ENCODE data around the gene TLR10. TPM values are rescaled to one million over a fixed set of nuclear protein-coding genes. Genes with fewer than 3 reads are reported as not detected.

TLR10 gene
- total and polyA plus RNA-seq, 9 of the 15 experiments (the other 6 are each of a cell fraction or from before 2014, with no cell fraction given): 0.03 to 0.05 TPM; not detected in 7

GRCh38 chr4:38832206-38832605 lies 49.4 kb upstream of the TLR10 start (continued):
- no peak for TF ChIP-seq CHCHD3 (CRISPR knock-in tag; IDR thresholded peaks at IDR 0.05)
- TF ChIP-seq ZBTB33 (CRISPR knock-in tag; IDR thresholded peaks at IDR 0.05): no peak
- no peak for TF ChIP-seq ATF1 (CRISPR knock-in tag; IDR thresholded peaks at IDR 0.05)
- no peak for TF ChIP-seq ATF1 (tag; IDR thresholded peaks at IDR 0.05)
- TF ChIP-seq SETDB1 (IDR thresholded peaks at IDR 0.05; ENCODE audit: low read length): no peak
- TF ChIP-seq TSC22D4 (tag; IDR thresholded peaks at IDR 0.05): no peak
- no peak for TF ChIP-seq PHB (CRISPR knock-in tag; IDR thresholded peaks at IDR 0.05)
- no peak for TF ChIP-seq FOXP4 (CRISPR knock-in tag; IDR thresholded peaks at IDR 0.05; ENCODE audit: borderline replicate concordance)
- TF ChIP-seq MAFF (IDR thresholded peaks at IDR 0.05; ENCODE audit: low read length): no peak
- no peak for TF ChIP-seq TCF7 (IDR thresholded peaks at IDR 0.05; ENCODE audit: borderline replicate concordance)
- no peak for TF ChIP-seq YBX1 (IDR thresholded peaks at IDR 0.05)
- TF ChIP-seq KLF1 (tag; IDR thresholded peaks at IDR 0.05): no peak
- no peak for TF ChIP-seq CBX5 (IDR thresholded peaks at IDR 0.05; ENCODE audit: borderline replicate concordance, low read depth)

Data from K562 (cell line).